ENCODE data around the gene NRBP1. TPM values are rescaled to one million over a fixed set of nuclear protein-coding genes. Genes with fewer than 3 reads are reported as not detected.

The NRBP1 gene
- total and polyA plus RNA-seq, 9 of the 15 experiments (the other 6 are each of a cell fraction or from before 2014, with no cell fraction given): 2.9 to 84.5 (median 36.9) TPM

DNA sequence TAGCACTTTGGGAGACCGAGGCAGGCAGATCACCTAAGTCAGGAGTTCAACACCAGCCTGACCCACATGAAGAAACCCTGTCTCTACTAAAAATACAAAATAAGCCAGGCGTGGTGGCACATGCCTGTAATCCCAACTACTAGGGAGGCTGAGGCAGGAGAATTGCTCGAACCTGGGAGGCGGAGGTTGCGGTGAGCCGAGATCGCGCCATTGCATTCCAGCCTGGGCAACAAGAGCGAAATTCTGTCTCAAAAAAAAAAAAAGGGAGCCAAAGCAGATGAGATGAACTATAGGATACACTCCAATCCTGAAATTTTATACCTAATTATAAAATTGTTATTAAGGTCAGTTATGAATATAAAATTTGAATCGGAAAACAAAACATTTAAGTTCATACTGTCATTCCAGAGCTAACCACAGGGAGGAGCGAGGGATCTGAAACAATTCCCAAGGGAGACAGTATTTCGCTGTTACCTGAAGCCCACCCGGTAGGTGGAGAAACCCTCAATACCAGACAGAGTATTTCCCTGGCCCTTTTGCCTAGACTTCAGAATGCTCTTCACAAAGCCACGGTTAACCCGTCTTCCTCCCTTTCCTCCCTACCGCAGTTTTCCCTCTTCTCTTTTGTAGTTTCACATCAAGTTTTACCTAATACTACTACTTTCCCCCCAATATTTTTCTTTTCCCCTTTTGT is 20.5 kb upstream of the NRBP1 start:
- no peaks in the 10 kb centered on the region for H3K27me3 ChIP-seq (ENCODE audit: control insufficient read depth in 2 of 2, insufficient read depth in 2 of 2, low read length in 2 of 2)
- H2AFZ ChIP-seq (ENCODE audit: low read depth, low read length): no peak overlapping the region
- peak; percentile 76 for FAIRE-seq
- 28% methylated on average over 12 of the region's 16 CpGs for WGBS (ENCODE audit: insufficient coverage, low coverage, missing lambda C conversion rate)
- in situ Hi-C loops (cut with MboI): no loop called here
- peak overlapping the region; percentile 93; the same call in 2 of the 3 replicates for H3K27ac ChIP-seq (ENCODE audit: extremely low read depth, low read depth, low read length)
- H3K4me2 ChIP-seq (ENCODE audit: insufficient read depth, low read length): peak overlapping the region; percentile 88
- BruUV-seq (replicated peaks): no TSS peak
- no peaks in the 10 kb centered on the region for H4K20me1 ChIP-seq (replicated peaks; ENCODE audit: control insufficient read depth, insufficient read depth, low read length)
- H3K79me2 ChIP-seq (ENCODE audit: control insufficient read depth, insufficient read depth, low read length): peaks cover 64% of the 10 kb centered on the region
- peak overlapping the region; percentile 99 for H3K4me3 ChIP-seq
- CTCF ChIA-PET (ENCODE audit: low intra/inter-chr PET ratio): interaction anchor here (0.8 to 3.0 kb wide), 4 partner anchors 20 to 276 kb away, joined by 3 to 35 read pairs (median 4); partner anchors contain the start of gene NRBP1
- intact Hi-C loops (cut with micrococcal nuclease): loop anchor here (1.0 to 5.0 kb wide), 3 partner anchors 21 to 275 kb away; partner anchors contain the start of gene ZNF512
- DNase-seq (ENCODE audit: extremely low read depth in 1 of 4, low spot score in 3 of 4): peak; percentile 46 to 73 (median 52)
- H3K9me1 ChIP-seq (ENCODE audit: control insufficient read depth, insufficient read depth, low read length): no peaks in the 10 kb centered on the region
- peaks cover 6 to 23% of the 10 kb centered on the region in 2 experiments; a peak in 4 of 5 replicates for H3K4me1 ChIP-seq (replicated peaks in 1 of 2; ENCODE audit: control insufficient read depth in 2 of 2, insufficient read depth in 2 of 2, low read length in 2 of 2)
- POLR2A ChIA-PET: interaction anchor here (0.7 to 5.0 kb wide), 4 partner anchors 13 to 58 kb away, joined by 3 to 46 read pairs (median 3); partner anchors contain the start of gene NRBP1
- peak overlapping the region; percentile 88 to 90 for H3K9ac ChIP-seq (ENCODE audit: insufficient read depth in 1 of 2, low read depth in 2 of 2, low read length in 2 of 2)
- H3K36me3 ChIP-seq (ENCODE audit: control insufficient read depth, insufficient read depth, low read length): peaks cover 38% of the 10 kb centered on the region; the same call in 2 of the 3 replicates
- no peaks in the 10 kb centered on the region for H3K9me3 ChIP-seq (replicated peaks; ENCODE audit: control insufficient read depth, insufficient read depth, low read depth, low read length)
- ATAC-seq: peak; percentile 36
- TF ChIP-seq KAT7 (CRISPR knock-in tag; IDR thresholded peaks at IDR 0.05; ENCODE audit: borderline replicate concordance): peak; percentile 68; the same call in 1 of the 2 replicates
- TF ChIP-seq, protein P1, sequence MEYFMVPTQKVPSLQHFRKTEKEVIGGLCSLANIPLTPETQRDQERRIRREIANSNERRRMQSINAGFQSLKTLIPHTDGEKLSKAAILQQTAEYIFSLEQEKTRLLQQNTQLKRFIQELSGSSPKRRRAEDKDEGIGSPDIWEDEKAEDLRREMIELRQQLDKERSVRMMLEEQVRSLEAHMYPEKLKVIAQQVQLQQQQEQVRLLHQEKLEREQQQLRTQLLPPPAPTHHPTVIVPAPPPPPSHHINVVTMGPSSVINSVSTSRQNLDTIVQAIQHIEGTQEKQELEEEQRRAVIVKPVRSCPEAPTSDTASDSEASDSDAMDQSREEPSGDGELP (CRISPR knock-in tag; IDR thresholded peaks at IDR 0.05; ENCODE audit: borderline replicate concordance): 0 out of 2 replicates have a peak, but pooled peaks have one; percentile 23
- TF ChIP-seq, protein P2, sequence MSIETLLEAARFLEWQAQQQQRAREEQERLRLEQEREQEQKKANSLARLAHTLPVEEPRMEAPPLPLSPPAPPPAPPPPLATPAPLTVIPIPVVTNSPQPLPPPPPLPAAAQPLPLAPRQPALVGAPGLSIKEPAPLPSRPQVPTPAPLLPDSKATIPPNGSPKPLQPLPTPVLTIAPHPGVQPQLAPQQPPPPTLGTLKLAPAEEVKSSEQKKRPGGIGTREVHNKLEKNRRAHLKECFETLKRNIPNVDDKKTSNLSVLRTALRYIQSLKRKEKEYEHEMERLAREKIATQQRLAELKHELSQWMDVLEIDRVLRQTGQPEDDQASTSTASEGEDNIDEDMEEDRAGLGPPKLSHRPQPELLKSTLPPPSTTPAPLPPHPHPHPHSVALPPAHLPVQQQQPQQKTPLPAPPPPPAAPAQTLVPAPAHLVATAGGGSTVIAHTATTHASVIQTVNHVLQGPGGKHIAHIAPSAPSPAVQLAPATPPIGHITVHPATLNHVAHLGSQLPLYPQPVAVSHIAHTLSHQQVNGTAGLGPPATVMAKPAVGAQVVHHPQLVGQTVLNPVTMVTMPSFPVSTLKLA (conservative IDR thresholded peaks at IDR 0.05): peak in 1 of 2 experiments; percentile 27; a peak in 1 of 4 replicates
- TF ChIP-seq ZBTB7A (IDR thresholded peaks at IDR 0.05; ENCODE audit: borderline replicate concordance, control insufficient read depth, low read depth, low read length): peak; percentile 52; the same call in 1 of the 2 replicates
- peak in 1 of 2 experiments; percentile 93; a peak in 2 of 4 replicates for TF ChIP-seq MLLT1 (IDR thresholded peaks at IDR 0.05)
- no peak for TF ChIP-seq CC2D1A (IDR thresholded peaks at IDR 0.05)
- TF ChIP-seq, protein P3, sequence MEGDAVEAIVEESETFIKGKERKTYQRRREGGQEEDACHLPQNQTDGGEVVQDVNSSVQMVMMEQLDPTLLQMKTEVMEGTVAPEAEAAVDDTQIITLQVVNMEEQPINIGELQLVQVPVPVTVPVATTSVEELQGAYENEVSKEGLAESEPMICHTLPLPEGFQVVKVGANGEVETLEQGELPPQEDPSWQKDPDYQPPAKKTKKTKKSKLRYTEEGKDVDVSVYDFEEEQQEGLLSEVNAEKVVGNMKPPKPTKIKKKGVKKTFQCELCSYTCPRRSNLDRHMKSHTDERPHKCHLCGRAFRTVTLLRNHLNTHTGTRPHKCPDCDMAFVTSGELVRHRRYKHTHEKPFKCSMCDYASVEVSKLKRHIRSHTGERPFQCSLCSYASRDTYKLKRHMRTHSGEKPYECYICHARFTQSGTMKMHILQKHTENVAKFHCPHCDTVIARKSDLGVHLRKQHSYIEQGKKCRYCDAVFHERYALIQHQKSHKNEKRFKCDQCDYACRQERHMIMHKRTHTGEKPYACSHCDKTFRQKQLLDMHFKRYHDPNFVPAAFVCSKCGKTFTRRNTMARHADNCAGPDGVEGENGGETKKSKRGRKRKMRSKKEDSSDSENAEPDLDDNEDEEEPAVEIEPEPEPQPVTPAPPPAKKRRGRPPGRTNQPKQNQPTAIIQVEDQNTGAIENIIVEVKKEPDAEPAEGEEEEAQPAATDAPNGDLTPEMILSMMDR (IDR thresholded peaks at IDR 0.05 in 2 of 3, conservative IDR thresholded peaks at IDR 0.05 in 1 of 3; ENCODE audit: insufficient read depth in 2 of 3, low read depth in 1 of 3, low read length in 3 of 3): peak; percentile 76 to 89 (median 84)
- peak; percentile 52 for TF ChIP-seq BRD9 (IDR thresholded peaks at IDR 0.05; ENCODE audit: low read depth, partially characterized antibody)
- peak; percentile 53 for TF ChIP-seq HDAC3 (IDR thresholded peaks at IDR 0.05; ENCODE audit: borderline replicate concordance, partially characterized antibody)
- peak; percentile 52 to 81 for TF ChIP-seq RAD21 (CRISPR knock-in tag; conservative IDR thresholded peaks at IDR 0.05 in 1 of 2, IDR thresholded peaks at IDR 0.05 in 1 of 2)

All from K562 (cell line).